NCI-H1694 treated with DMSO at 0.1 percent for 48 hours (cell line): ENCODE data around the gene NUDT8.
"Not testable (repeated sequence)": the region's sequence is repeated elsewhere in the genome, so short reads cannot be mapped to it uniquely, and the experiment has no call there.

ENCODE experiments used
- DNase-seq: peaks from one replicate; lab custom pipeline; 2025; lab: John Stamatoyannopoulos, UW

The NUDT8 gene

DNA sequence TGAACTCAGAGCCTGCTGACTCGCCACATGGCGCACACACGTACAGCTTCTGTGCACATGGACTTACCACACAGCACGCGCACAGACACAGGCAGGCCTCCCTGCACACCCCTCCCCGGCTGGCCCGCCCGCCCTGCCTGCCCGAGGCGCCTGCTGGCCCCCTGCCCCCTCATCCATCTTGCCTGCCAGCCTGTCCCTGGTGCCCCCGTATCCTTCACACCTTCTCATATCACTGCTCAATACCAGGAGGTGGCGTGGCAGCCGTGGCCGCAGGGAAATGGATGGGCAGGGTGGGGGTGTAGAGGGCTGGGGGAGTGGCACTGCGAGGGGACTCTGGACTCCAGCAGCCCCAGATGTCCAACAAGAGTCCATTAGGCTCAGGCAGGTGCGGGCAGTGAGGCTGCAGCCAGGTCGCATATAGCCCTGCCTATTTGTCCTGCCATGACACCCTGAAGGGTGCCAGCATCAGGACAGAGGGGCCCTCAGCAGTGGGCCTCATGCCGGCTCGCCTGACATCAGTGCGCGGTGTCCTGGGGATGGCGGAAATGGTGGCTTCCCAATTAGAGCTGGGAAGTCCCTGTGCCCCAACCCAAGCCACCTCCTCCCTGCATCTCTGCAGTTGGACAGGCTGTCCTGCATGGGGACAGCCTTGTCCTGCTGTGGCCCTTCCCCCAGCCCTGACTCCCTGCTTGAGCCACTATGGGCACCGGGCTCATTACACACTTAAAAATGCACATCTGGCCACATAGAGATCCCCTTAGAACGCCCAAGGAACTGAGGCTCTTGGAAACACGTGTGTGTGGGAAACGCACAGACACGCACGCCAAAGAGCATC lies 11.8 kb upstream of the NUDT8 start:
- no peak for DNase-seq

GRCh38 chr11:67640758-67641337 lies 11.1 kb upstream of the NUDT8 start:
- DNase-seq: no peak

DNA sequence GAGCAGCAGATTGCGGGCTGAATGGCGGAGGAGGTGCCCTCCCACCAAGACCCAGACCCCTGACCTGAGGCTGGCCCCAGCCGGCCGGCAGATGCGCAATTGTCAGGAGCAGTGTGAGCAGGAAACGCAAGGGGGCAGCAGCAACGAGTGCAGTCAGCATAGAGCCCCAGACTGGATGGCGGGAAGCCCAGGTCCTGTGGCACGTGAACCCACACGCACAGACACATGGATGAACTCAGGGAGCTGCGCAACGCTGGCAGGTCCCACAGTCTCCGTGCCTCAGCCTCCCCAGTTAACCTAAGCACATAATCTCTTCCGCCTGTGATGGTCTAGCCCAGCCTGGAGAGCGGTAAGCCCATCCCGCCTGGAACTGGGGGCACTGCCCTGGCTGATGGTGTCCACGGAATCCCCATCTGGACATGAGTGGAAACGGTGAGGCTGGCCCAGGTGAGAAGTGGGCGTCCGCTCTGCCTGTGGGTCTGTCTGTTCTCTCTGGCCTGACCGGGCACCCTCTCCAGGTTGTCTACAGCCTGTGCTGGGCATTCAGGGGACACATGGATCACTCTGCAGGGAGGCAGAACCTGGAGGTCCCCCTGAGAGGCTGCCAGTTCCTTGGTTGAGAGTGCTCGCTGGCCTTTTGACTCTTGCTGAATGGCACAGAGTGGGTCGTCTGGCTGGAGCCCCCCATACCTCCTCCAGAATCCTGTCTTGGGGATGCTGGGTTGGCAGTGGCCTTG lies 10.5 kb upstream of the NUDT8 start:
- peak; percentile 19 for DNase-seq

DNA sequence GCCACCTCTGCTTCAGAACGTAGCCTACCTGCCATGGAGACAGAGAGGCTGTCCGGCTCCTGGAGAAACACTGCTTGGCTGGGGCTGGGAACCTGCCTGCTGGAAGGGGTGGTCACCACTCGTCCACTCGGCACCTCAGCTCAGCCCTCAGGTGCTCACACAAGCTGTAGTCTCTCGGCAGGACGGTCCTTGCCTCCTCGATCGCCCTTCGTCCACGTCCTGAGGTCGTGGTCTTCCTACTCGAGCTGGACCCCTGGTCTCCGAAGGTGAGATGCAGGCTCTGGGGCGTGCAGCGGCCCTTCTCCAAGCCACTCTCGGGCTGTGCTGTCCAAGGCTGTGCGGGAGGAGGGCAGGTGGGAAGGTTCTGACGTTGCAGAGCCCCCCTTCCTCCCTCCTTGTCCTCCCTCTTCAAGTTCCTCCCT lies 9.7 kb upstream of the NUDT8 start, which contains the start of gene TBX10:
TSS of gene TBX10 (minus strand) at position 326 of the 422 bp plus-strand sequence. CDS start at position 35, 291 bp downstream.
- no peak for DNase-seq

DNA sequence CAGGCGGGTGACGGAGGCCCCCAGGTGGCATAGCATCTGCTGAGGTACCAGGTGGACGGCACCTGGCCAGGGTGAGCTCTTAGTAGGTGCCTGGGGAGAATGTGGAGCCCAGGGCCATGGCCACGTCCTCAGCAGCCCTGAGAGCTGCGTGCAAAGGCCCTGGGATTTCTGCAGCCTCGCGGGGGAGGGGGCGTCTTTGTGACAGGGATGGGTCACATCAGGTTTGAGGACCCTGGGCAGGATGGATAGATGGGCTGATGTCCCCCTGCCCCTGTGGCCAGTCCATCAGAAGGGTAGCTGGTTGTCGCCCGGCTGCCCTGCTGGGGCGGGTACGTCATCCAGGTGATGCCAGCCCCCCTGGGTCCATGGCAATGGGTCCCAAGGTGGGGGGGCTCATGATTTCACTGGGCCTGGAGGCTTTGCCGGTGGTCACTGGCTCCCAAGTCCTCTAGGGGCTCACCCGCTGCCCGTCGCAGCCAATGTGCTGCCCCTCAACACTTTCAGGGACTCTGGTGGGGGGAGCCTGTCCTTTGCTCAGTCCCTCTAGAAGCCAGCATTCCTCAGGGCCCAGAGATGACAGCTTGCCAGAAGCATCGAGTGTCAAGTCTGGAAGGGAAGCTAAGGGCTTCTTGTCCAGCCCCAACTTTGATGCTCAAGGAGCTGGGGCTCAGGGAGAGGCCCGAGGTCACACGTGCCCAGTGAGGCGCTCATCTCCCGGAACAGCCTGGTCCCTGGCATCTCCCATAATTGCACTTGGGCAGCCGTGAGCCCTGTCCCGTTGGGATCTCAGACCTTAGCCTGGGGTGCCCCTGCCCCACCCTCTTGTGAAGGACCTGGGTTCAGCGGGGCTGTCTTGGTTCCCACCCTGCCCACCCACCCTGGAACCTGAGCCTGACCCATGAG lies 9.0 kb upstream of the NUDT8 start:
- DNase-seq: no peak

DNA sequence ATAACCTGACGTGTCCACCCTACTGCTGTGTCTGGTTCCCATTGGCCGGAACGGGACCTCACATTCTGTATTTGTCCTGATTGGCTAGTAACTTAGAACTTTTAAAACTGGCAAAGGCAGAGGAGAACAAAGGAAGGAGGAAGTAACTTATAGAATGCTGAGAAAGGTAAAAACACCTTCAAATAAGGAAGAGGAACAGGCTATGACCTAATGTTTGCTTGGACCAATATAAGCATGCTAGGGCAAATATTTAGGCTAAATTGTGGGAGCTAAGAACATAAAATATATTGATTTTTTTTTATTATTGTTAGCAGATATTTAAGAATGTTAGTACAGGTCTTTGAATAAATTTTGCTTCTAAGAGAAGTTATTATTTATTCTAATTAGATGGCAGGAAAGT lies 7.7 kb upstream of the NUDT8 start:
- DNase-seq: not testable (repeated sequence)

DNA sequence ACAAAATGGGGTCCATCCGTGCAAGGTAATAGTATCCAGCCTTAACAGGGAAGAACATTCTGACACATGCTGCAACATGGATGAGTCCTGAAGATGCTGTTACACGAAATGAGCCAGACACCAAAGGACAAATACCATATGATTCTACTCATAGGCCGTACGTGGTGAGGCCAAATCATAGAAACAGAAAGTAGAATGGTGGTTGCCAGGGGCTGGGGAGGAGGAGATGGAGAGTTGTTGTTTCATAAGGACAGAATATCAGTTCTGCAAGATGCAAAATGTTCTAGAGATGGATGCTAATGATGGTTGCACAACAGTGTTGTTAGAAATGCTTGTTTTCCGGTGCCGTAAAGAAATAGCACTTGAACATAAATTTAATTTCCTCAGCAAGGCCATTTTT lies 7.2 kb upstream of the NUDT8 start:
- DNase-seq: no peak

- DNase-seq: no peak
Observed at GRCh38 chr11:67635231-67635521, 5.4 kb upstream of the NUDT8 start.

- DNase-seq: no peak
Observed at GRCh38 chr11:67634366-67635230, 4.9 kb upstream of the NUDT8 start.

DNA sequence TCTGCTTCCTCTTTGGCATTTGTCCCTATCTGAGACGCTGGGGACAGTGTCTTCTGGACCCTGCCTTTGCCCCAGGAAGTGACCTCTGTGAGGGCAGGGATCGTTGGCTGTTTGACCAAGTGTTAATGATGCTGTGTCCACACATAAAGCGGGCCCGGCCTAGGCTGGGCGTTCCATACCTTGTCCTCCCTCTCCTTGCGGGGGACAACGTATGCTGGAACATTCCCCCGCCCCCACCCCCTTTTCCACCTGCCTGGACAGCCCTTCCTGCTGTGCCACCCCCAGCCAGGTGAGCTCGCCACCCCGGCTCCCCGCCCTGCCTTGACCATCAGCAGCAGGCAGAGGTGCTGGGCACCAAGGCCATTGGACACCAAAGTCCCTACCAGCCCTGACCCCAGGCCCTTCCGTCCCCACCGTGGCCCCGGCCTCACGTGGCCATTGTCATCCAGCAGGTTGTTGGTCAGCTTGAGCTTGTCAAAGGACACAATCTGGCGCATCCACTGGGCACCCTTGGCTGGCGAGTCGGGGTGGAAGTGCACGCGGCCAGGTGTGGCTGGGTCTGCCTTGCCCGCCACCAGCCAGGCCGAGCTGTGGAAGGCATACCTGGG lies 4.1 kb upstream of the NUDT8 start:
- no peak for DNase-seq

DNA sequence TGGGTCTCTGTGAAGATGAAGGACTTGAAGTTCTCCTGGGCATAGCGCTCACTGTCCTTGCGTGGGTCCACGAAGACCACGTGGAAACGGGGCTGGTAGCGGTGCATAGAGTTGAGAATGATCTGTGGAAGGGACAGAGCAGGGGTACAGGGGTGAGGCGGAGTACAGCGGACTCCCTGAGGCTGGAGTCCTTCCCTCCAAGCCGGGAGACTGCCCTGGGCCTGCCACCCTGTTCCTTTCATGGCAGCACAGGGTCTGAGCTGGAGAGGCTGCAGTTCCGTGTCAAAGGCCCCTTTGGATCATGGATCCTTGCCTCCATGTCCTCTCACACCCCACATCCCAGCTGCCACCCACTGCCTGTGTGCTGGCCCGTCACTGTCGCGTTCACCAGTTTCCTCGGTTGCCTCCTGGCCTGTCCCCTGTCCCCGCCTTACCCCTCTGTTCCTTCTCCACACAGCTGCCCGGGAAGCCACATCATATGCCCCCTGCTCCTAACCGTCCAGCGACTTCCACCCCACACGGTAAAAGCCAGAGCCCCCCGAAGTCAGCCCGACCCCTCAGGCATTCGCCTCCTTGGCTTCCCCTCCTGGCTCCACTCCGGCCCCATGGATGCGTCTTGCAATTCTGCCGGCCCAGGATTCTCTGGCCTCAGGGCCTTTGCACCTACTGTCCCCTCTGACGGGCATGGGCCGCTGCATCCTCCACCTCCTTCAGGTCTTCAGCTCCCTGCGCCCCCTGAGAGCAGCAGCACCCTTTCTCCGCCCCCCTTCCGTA lies 3.4 kb upstream of the NUDT8 start:
- no peak for DNase-seq

DNA sequence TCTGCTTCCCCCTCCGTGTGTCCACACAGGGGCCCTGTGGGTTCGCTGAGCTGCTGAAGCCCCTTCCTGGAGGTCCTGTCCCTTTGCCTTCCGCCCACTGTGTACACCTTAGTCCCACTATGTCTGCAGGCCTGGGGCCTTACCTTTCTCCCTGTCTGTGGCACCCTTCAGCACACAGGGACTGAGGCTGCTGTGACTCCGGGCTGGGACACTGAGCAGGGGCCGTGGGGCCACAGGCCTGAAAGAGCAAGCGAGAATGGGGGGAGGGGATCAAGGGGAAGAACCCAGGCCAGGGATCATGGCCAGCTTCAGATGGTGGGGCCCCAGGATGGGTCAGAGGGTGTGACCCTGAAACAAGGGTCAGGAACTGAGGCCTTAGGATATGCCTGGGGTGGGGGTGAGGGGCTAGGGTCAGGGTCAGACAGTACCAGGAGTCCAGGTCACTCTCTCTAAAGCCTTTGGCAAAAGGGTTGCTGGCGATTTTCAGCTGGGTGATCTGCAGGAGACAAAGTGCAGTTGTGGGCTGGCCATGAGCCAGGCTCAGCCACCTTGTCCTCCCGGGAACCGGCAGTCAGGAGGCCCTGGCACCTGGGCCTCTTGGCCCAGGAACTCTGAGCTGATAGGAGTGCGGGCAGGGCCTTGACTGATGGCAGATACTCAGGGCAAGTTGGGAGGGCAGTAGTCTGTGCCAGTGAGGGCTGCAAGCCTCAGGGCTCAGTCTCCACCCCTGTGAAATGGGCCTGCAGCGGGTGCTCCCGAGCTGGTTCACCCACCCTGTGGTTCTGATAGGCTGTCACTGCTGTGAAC lies 2.6 kb upstream of the NUDT8 start:
- DNase-seq: no peak

- DNase-seq: no peak
Observed at GRCh38 chr11:67631853-67632174, 2.1 kb upstream of the NUDT8 start.

GRCh38 chr11:67631411-67631810 lies 1.7 kb upstream of the NUDT8 start:
- no peak for DNase-seq

DNA sequence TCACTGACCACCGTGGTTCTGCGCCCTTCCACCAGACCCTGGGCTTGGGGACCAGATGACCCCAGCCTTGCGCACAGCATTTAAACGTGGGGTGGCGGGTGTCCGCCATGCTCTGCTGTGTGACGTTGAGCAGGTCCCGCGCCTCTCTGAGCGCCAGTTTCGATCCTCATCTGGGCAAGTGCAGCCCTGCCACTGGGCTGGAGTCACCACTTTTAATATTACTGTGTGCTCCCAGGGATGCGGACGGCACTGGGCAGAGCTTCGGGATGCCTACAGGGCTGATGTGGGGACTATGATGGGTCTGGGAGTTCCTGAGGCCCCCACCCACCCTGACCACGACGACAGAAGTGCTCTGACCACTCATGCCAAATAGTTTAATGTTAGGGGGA lies 1.2 kb upstream of the NUDT8 start:
- no peak for DNase-seq

GRCh38 chr11:67630228-67630942 lies 648 bp upstream of the NUDT8 start:
- DNase-seq: peak; percentile 81

DNA sequence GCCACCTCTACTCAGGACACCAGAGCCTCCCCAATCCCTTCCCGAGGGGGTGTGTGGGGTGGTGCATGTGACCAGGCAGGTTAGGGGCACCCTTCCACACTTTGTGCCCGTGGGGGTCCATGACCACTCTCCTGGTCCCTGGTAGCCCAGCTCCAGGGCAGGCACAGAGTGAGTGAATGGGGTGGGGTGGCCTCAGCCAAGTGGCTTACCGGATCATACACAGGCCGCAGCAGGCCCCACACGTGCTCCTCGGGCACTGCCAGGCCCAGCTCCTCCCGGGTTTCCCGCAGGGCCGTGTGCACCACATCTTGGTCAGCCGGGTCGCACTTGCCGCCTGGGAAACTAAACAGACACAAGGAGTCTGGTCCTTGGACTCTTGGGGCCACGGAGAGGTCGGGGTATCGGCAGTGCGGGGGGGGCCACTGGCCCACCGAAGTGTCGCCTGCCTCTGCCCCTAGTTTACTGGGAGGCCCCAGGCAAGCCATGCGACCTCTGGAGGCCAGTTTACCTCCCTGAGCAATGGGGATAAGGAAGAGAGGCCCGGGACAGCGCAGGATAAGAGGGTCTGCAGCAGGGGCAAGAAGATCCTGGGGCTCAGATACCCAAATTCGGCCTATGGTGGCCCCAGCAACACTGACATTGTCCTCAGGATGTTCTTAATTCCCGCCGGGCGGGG lies 889 bp downstream of the NUDT8 start:
- DNase-seq: no peak
